Uterus (tissue), 4 donors: Measurements from ENCODE around the gene SESN2. TPM values are rescaled to one million over a fixed set of nuclear protein-coding genes. Genes with fewer than 3 reads are reported as not detected.

Experiments
- DNase-seq, 2 donors: peaks; one replicate each; pipeline ENCODE4 v3.0.0-alpha.2; 2019 to 2020
- H3K27ac ChIP-seq, 2 donors: fragments of 200-600 bp; sonication (generic); 1 replicate in 1 of 2; 2 replicates in 1 of 2; pipeline ENCODE4 v1.5.1; 2016 to 2018
- H3K27me3 ChIP-seq, 2 donors: fragments of 200-600 bp; sonication (generic); one replicate each; pipeline ENCODE4 v1.5.1; 2018 to 2019; ENCODE audit warnings: control low read depth in 1 of 2
- H3K36me3 ChIP-seq, 2 donors: fragments of 200-600 bp; sonication (generic); one replicate each; pipeline ENCODE4 v1.5.1; 2019; ENCODE audit warnings: control low read depth in 1 of 2
- H3K4me1 ChIP-seq, 2 donors: fragments of 200-600 bp; sonication (generic); one replicate each; pipeline ENCODE4 v1.5.1; 2018 to 2019; ENCODE audit warnings: control low read depth in 1 of 2
- H3K4me3 ChIP-seq, 2 donors: fragments of 200-600 bp; sonication (generic); 1 replicate in 1 of 2; 2 replicates in 1 of 2; pipeline ENCODE4 v1.5.1; 2018 to 2019; ENCODE audit warnings: mild to moderate bottlenecking in 1 of 2
- H3K9me3 ChIP-seq, 2 donors: fragments of 200-600 bp; sonication (generic); one replicate each; pipeline ENCODE4 v1.5.1; 2019; ENCODE audit warnings: control low read depth in 1 of 2
- POLR2A ChIP-seq, 2 donors: fragments of 450-650 bp; IDR thresholded peaks; one replicate each; pipeline ENCODE4 v1.6.1; 2016; ENCODE audit warnings: antibody characterized with exemption in 2 of 2, mild to moderate bottlenecking in 1 of 2, moderate library complexity in 1 of 2
- intact Hi-C: fragments of 100-400 bp; cut with DNase I; formaldehyde crosslinking; loops from one replicate; pipeline ENCODE4 v1.15.1; 2023; ENCODE audit warnings: low total_unique reads
- total RNA-seq, 4 donors: library from RNA; depleted of rRNA in 3 of 4; stranded (reverse); fragments of >200 nt in 3 of 4; gene quantifications; one replicate each; pipeline versions ENCODE4 v1.1.0 to v1.2.4, GENCODE V29; 2014 to 2023
- TF ChIP-seq, protein P1 (sequence below), 4 experiments: fragments of 200-600 bp in 2 of 4; fragments of 450-650 bp in 2 of 4; sonication (generic) in 2 of 4; IDR thresholded peaks; one replicate each; pipeline ENCODE4 v1.5.1; 2016 to 2019; ENCODE audit warnings: antibody characterized with exemption in 4 of 4, mild to moderate bottlenecking in 2 of 4, moderate library complexity in 1 of 4
- donor health status: DM: yes; HTN: yes; CAD: no.

SESN2 gene
- total RNA-seq, 4 donors from 2014 or later: 4.9 to 15.9 (median 7.9) TPM

DNA sequence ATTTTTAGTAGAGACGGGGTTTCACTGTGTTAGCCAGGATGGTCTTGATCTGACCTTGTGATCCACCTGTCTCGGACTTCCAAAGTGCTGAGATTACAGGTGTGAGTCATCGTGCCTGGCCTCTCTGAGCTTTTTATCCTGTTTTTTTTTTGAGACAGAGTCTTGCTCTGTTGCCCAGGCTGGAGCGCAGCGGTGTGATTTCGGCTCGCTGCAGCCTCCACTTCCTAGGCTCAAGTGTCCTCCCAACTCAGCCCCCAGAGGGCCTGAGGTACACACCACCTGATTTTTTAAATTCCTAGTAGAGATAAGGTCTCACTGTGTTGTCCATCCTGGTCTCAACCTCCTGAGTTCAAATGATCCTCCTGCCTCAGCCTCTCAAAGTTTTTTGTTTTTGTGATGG lies 20.4 kb downstream of the SESN2 start:
- DNase-seq: no peak
- intact Hi-C loops: no loop called here
- no peak overlapping the region for H3K4me3 ChIP-seq
- H3K27ac ChIP-seq: no peak overlapping the region
- TF ChIP-seq POLR2A (IDR thresholded peaks at IDR 0.05): no peak
- TF ChIP-seq, protein P1, sequence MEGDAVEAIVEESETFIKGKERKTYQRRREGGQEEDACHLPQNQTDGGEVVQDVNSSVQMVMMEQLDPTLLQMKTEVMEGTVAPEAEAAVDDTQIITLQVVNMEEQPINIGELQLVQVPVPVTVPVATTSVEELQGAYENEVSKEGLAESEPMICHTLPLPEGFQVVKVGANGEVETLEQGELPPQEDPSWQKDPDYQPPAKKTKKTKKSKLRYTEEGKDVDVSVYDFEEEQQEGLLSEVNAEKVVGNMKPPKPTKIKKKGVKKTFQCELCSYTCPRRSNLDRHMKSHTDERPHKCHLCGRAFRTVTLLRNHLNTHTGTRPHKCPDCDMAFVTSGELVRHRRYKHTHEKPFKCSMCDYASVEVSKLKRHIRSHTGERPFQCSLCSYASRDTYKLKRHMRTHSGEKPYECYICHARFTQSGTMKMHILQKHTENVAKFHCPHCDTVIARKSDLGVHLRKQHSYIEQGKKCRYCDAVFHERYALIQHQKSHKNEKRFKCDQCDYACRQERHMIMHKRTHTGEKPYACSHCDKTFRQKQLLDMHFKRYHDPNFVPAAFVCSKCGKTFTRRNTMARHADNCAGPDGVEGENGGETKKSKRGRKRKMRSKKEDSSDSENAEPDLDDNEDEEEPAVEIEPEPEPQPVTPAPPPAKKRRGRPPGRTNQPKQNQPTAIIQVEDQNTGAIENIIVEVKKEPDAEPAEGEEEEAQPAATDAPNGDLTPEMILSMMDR (IDR thresholded peaks at IDR 0.05): no peak
- no peaks in the 10 kb centered on the region for H3K27me3 ChIP-seq
- no peaks in the 10 kb centered on the region for H3K4me1 ChIP-seq
- H3K36me3 ChIP-seq: no peaks in the 10 kb centered on the region
- no peaks in the 10 kb centered on the region for H3K9me3 ChIP-seq

DNA sequence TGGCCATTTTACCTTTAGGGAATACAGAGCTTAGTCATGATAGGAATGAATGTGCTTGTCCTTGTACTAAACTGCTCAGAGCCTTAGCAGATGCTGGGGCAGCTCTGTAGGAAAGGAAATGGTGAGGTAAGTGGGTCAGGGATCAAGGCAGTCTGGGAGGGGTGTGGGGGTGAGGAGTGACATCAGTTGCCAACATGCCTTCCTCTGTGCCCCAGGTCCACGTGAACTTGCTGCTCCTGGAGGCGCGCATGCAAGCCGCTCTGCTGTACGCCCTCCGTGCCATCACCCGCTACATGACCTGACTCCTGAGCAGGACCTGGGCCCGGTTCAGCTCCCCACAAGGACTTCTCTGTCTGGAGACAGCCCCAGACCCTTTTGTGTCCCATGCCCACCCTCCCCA lies 21.2 kb downstream of the SESN2 start:
- no peaks in the 10 kb centered on the region for H3K9me3 ChIP-seq
- TF ChIP-seq, protein P1 (IDR thresholded peaks at IDR 0.05): no peak
- TF ChIP-seq POLR2A (IDR thresholded peaks at IDR 0.05): no peak
- H3K27ac ChIP-seq: peak overlapping the region; percentile 27 to 35
- no peaks in the 10 kb centered on the region for H3K36me3 ChIP-seq
- H3K4me3 ChIP-seq: no peak overlapping the region
- no peaks in the 10 kb centered on the region for H3K4me1 ChIP-seq
- intact Hi-C loops: no loop called here
- no peaks in the 10 kb centered on the region for H3K27me3 ChIP-seq
- peak in 1 of 2 donors; percentile 30 for DNase-seq

DNA sequence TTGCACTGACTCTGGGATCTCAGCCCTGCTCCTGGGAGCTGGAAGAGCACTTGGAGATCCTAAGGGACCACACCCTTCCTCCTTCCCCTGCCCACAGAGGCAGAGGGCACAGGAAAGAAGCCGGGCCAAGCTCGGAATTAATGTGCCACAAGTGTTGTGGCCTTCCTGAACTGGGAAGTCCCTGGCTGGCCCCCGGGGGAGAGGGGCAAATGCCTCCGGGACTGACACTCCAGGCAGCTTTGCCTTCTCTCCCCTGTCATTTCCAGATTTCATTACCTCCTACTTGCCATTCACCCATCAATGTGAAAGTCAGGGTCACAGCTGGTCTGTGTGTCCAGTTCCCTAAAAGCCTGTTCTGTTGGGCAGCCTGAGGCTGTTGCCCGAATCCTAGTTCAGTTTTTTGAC lies 21.7 kb downstream of the SESN2 start:
- TF ChIP-seq, protein P1 (IDR thresholded peaks at IDR 0.05): no peak
- TF ChIP-seq POLR2A (IDR thresholded peaks at IDR 0.05): no peak
- Histone ChIP-seq H3K4me3 (no peak overlapping the region), H3K9me3 (no peaks in the 10 kb centered on the region), H3K27ac (peak overlapping the region; percentile 27 to 35), H3K4me1 (no peaks in the 10 kb centered on the region), H3K36me3 (no peaks in the 10 kb centered on the region), H3K27me3 (no peaks in the 10 kb centered on the region)
- intact Hi-C loops: no loop called here
- DNase-seq: no peak

DNA sequence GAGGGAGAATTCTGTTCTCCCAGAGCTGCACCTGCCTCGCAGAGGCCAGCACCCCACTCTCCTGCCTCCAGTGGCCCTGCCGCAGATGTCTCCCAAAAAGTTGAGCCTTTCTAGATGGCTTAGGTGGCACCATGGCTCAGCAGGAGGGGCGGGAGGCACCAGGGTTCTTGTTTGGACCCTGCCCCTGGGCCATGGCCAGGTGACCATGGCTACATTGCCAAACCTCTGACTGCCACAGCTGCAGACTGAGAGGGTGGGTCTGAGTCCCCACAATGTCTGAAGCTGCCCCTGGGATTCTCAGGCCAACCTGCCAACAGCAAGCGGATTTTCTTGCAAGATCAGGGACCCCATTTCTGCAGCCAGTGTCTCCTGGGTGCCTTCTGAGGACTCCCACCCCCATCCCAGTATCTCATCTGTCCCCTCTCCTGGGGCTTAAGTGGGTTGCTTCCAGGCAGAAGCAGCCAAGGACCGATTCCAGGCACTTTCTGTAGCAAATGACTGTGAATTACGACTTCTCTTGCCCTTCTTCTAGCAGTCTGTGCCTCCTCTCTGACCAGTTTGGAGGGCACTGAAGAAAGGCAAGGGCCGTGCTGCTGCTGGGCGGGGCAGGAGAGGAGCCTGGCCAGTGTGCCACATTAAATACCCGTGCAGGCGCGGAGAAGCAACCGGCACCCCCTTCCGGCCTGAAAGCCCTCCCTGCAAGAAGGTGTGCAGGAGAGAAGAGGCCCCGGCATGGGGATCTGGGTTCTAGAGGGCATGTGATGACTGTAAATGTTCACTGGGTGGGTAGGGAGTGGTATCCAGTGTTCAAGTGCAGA lies 22.5 kb downstream of the SESN2 start:
- H3K27ac ChIP-seq: peak overlapping the region in 1 of 2 donors; percentile 35
- H3K4me3 ChIP-seq: no peak overlapping the region
- intact Hi-C loops: no loop called here
- no peaks in the 10 kb centered on the region for H3K4me1 ChIP-seq
- H3K27me3 ChIP-seq: no peaks in the 10 kb centered on the region
- DNase-seq: no peak
- no peaks in the 10 kb centered on the region for H3K9me3 ChIP-seq
- no peak for TF ChIP-seq POLR2A (IDR thresholded peaks at IDR 0.05)
- TF ChIP-seq, protein P1 (IDR thresholded peaks at IDR 0.05): no peak
- no peaks in the 10 kb centered on the region for H3K36me3 ChIP-seq
